Upper lobe of left lung (tissue), 6 donors: ENCODE data around the gene MAPK11. TPM values are rescaled to one million over a fixed set of nuclear protein-coding genes. Genes with fewer than 3 reads are reported as not detected.
A peak's percentile ranks its signal among the peaks of the same experiment; 100 is the strongest.

Source experiments
- ATAC-seq, 2 donors: fragments of 200-7000 bp; cut with Tn5 transposase; one replicate each; pipeline ENCODE4 v1.9.1; 2022; ENCODE audit warnings: mild to moderate bottlenecking in 2 of 2, moderate library complexity in 2 of 2; ENCODE audit not compliant: low FRiP score in 2 of 2
- DNase-seq, 2 donors: peaks; one replicate each; pipeline ENCODE4 v3.0.0-alpha.2; 2019 to 2020
- H3K27ac ChIP-seq, 4 donors: fragments of 200-600 bp; sonication (generic); one replicate each; pipeline ENCODE4 v1.5.1; 2016 to 2019
- H3K27me3 ChIP-seq, 4 donors: fragments of 200-600 bp; sonication (generic); one replicate each; pipeline ENCODE4 v1.5.1; 2017 to 2019
- H3K36me3 ChIP-seq, 4 donors: fragments of 200-600 bp; sonication (generic); one replicate each; pipeline ENCODE4 v1.5.1; 2016 to 2019
- H3K4me1 ChIP-seq, 4 donors: fragments of 200-600 bp; sonication (generic); one replicate each; pipeline ENCODE4 v1.5.1; 2018 to 2019
- H3K4me3 ChIP-seq, 4 donors: fragments of 200-600 bp; sonication (generic); one replicate each; pipeline ENCODE4 v1.5.1; 2017 to 2019; ENCODE audit warnings: mild to moderate bottlenecking in 2 of 4, moderate library complexity in 1 of 4
- H3K9me3 ChIP-seq, 4 donors: fragments of 200-600 bp; sonication (generic); one replicate each; pipeline ENCODE4 v1.5.1; 2018 to 2019
- CTCF ChIP-seq, 6 experiments: fragments of 450-650 bp in 4 of 6; fragments of 200-600 bp in 2 of 6; sonication (generic) in 2 of 6; IDR thresholded peaks; one replicate each; pipeline ENCODE4 v1.5.1; 2016 to 2019; ENCODE audit warnings: antibody characterized with exemption in 6 of 6
- EP300 ChIP-seq, 4 donors: sonication (generic); formaldehyde crosslinking; IDR thresholded peaks; one replicate each; pipeline ENCODE4 v1.5.1; 2017; ENCODE audit warnings: antibody characterized with exemption in 4 of 4, control low read depth in 2 of 4
- POLR2A ChIP-seq, 4 donors: fragments of 450-650 bp; IDR thresholded peaks; one replicate each; pipeline ENCODE4 v1.5.1; 2016 to 2017; ENCODE audit warnings: antibody characterized with exemption in 4 of 4, mild to moderate bottlenecking in 2 of 4
- POLR2AphosphoS5 ChIP-seq, 2 donors: sonication (generic); formaldehyde crosslinking; IDR thresholded peaks; one replicate each; pipeline ENCODE4 v1.5.1; 2017; ENCODE audit warnings: antibody characterized with exemption in 2 of 2
- WGBS, 2 donors: methylation state at CpG; one replicate each; pipeline ENCODE4 v1.1.5; 2017 to 2018; 5-methylcytosine and 5-hydroxymethylcytosine counted together
- total RNA-seq, 6 donors: library from RNA; depleted of rRNA in 4 of 6; stranded (reverse); fragments of >200 nt in 4 of 6; gene quantifications; one replicate each; pipeline versions ENCODE4 v1.1.0 to v1.2.1, GENCODE V29; 2016 to 2021
- donor health status: DM: no; HTN: no; CAD: no; lungs with moderate emphysema.
- donor health status: DM: no; HTN: yes; CAD: no; lungs with severe emphysema.

The MAPK11 gene
- total RNA-seq, 6 donors from 2014 or later: 3.1 to 27.3 (median 8.6) TPM

GRCh38 chr22:50282361-50283155 is 12.4 kb upstream of the MAPK11 start:
- Histone ChIP-seq H3K27me3 (no peaks in the 10 kb centered on the region), H3K36me3 (peaks cover 32 to 97% (median 92%) of the 10 kb centered on the region in 4 donors), H3K27ac (peak overlapping the region; percentile 72 to 84 (median 78)), H3K4me1 (peaks cover 2 to 42% (median 19%) of the 10 kb centered on the region in 4 donors), H3K9me3 (no peaks in the 10 kb centered on the region), H3K4me3 (peak overlapping the region in 2 of 4 donors; percentile 3)
- TF ChIP-seq POLR2AphosphoS5 (IDR thresholded peaks at IDR 0.05) (peak; percentile 14 to 42), POLR2A (IDR thresholded peaks at IDR 0.05) (peak in 1 of 4 donors; percentile 20), CTCF (IDR thresholded peaks at IDR 0.05) (no peak), EP300 (IDR thresholded peaks at IDR 0.05) (peak in 1 of 4 donors; percentile 81)
- DNase-seq: peak in 1 of 2 donors; percentile 89
- WGBS, 2 donors: 67 to 74% methylated on average over 13 to 37 of the region's 45 CpGs
- peak; percentile 34 to 89 for ATAC-seq

- peak in 1 of 2 donors; percentile 86 for DNase-seq
- ATAC-seq: no peak
- TF ChIP-seq POLR2AphosphoS5 (IDR thresholded peaks at IDR 0.05) (no peak), CTCF (IDR thresholded peaks at IDR 0.05) (peak in 1 of 6 experiments; percentile 42)
- Histone ChIP-seq H3K36me3 (peaks cover 33 to 97% (median 91%) of the 10 kb centered on the region in 4 donors), H3K27ac (peak overlapping the region; percentile 15 to 84 (median 78)), H3K4me1 (peaks cover 2 to 42% (median 19%) of the 10 kb centered on the region in 4 donors), H3K4me3 (peak overlapping the region in 1 of 4 donors; percentile 3), H3K9me3 (no peaks in the 10 kb centered on the region), H3K27me3 (no peaks in the 10 kb centered on the region)
- 55 to 59% methylated on average over 2 to 15 of the region's 25 CpGs for WGBS, 2 donors
These were observed 11.8 kb upstream of the MAPK11 start for GRCh38 chr22:50281957-50282356.

- no peak for ATAC-seq
- Histone ChIP-seq H3K27ac (peak overlapping the region; percentile 15 to 84 (median 78)), H3K4me3 (no peak overlapping the region), H3K36me3 (peaks cover 32 to 97% (median 90%) of the 10 kb centered on the region in 4 donors), H3K27me3 (no peaks in the 10 kb centered on the region), H3K9me3 (no peaks in the 10 kb centered on the region), H3K4me1 (peaks cover 2 to 44% (median 19%) of the 10 kb centered on the region in 4 donors)
- TF ChIP-seq POLR2A (IDR thresholded peaks at IDR 0.05) (no peak), CTCF (IDR thresholded peaks at IDR 0.05) (no peak), POLR2AphosphoS5 (IDR thresholded peaks at IDR 0.05) (no peak), EP300 (IDR thresholded peaks at IDR 0.05) (no peak)
- WGBS, 2 donors: 93 to 97% methylated on average over 12 to 36 of the region's 36 CpGs
- no peak for DNase-seq
These were observed 11.2 kb upstream of the MAPK11 start for GRCh38 chr22:50281384-50281760.

- H3K9me3 ChIP-seq: no peaks in the 10 kb centered on the region
- H3K4me1 ChIP-seq: peaks cover 2 to 44% (median 19%) of the 10 kb centered on the region in 4 donors
- H3K27ac ChIP-seq: peak overlapping the region in 2 of 4 donors; percentile 74 to 84
- 95 to 96% methylated on average over 30 to 44 of the region's 47 CpGs for WGBS, 2 donors
- ATAC-seq (no peak), DNase-seq (no peak)
- peaks cover 28 to 97% (median 90%) of the 10 kb centered on the region in 4 donors for H3K36me3 ChIP-seq
- H3K27me3 ChIP-seq: no peaks in the 10 kb centered on the region
- TF ChIP-seq CTCF (IDR thresholded peaks at IDR 0.05) (no peak), POLR2AphosphoS5 (IDR thresholded peaks at IDR 0.05) (no peak), EP300 (IDR thresholded peaks at IDR 0.05) (no peak), POLR2A (IDR thresholded peaks at IDR 0.05) (no peak)
- H3K4me3 ChIP-seq: no peak overlapping the region
These were observed 10.7 kb upstream of the MAPK11 start for GRCh38 chr22:50280708-50281383.
